Sigmoid colon (tissue), 4 donors: ENCODE measurements around the gene NANOS2.

Experiments used
- CTCF ChIP-seq, 4 experiments: fragments of 450-650 bp in 3 of 4; fragments of 200-600 bp in 1 of 4; IDR thresholded peaks; one replicate each; pipeline ENCODE4 v1.5.1; 2016 to 2019; ENCODE audit warnings: antibody characterized with exemption in 4 of 4, mild to moderate bottlenecking in 3 of 4, moderate library complexity in 2 of 4
- EP300 ChIP-seq, 4 donors: sonication (generic); formaldehyde crosslinking; IDR thresholded peaks; one replicate each; pipeline ENCODE4 v1.6.1; 2017; ENCODE audit warnings: antibody characterized with exemption in 4 of 4
- POLR2A ChIP-seq, 2 donors: fragments of 450-650 bp; IDR thresholded peaks; one replicate each; pipeline ENCODE4 v1.6.1; 2016; ENCODE audit warnings: antibody characterized with exemption in 2 of 2, mild to moderate bottlenecking in 2 of 2, moderate library complexity in 2 of 2
- POLR2AphosphoS5 ChIP-seq, 4 donors: sonication (generic); formaldehyde crosslinking; IDR thresholded peaks; one replicate each; pipeline ENCODE4 v1.6.1; 2017; ENCODE audit warnings: antibody characterized with exemption in 4 of 4

GRCh38 chr19:45935267-45935666, 20.7 kb upstream of the NANOS2 start:
- TF ChIP-seq CTCF (IDR thresholded peaks at IDR 0.05) (no peak), POLR2A (IDR thresholded peaks at IDR 0.05) (no peak), POLR2AphosphoS5 (IDR thresholded peaks at IDR 0.05) (no peak), EP300 (IDR thresholded peaks at IDR 0.05) (no peak)
